ENCODE measurements around the gene SUGP1.

DNA sequence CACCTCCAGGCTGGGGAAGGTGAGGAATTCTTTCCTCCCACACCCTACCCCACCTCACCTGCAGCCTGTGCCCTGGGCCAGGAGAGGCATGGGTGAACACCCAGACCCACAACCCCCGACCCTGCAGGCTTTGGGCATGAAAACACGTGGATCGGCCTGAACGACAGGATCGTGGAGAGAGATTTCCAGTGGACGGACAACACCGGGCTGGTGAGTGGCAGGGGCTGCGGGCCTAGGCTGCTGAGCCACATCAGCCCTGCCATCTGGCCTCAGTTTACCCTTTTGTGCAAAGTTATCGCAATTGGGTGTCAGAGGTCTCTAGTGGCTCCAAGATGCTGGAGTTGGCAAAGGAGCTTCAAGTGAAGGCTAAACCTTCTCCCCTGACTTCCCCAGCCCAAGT is 79.8 kb downstream of the SUGP1 start:
- TF ChIP-seq CTCF (IDR thresholded peaks at IDR 0.05) (no peak), POLR2A (IDR thresholded peaks at IDR 0.05) (no peak), POLR2AphosphoS5 (IDR thresholded peaks at IDR 0.05; ENCODE audit: insufficient read depth in 1 of 2, low read depth in 1 of 2) (no peak)
